Loucy (cell line): Measurements from ENCODE around the gene DIP2B.

Experiments
- EZH2phosphoT487 ChIP-seq: fragments of 200-600 bp; IDR thresholded peaks from 2 replicates; pipeline ENCODE4 v1.6.1; 2018; ENCODE audit warnings: antibody characterized with exemption, mild to moderate bottlenecking, moderate library complexity, borderline replicate concordance
- TF ChIP-seq, protein P1 (sequence below): fragments of 200-600 bp; sonication (generic); conservative IDR thresholded peaks from 2 replicates; pipeline ENCODE4 v1.5.1; 2014; ENCODE audit warnings: mild to moderate bottlenecking, antibody characterized with exemption, low read length

DNA sequence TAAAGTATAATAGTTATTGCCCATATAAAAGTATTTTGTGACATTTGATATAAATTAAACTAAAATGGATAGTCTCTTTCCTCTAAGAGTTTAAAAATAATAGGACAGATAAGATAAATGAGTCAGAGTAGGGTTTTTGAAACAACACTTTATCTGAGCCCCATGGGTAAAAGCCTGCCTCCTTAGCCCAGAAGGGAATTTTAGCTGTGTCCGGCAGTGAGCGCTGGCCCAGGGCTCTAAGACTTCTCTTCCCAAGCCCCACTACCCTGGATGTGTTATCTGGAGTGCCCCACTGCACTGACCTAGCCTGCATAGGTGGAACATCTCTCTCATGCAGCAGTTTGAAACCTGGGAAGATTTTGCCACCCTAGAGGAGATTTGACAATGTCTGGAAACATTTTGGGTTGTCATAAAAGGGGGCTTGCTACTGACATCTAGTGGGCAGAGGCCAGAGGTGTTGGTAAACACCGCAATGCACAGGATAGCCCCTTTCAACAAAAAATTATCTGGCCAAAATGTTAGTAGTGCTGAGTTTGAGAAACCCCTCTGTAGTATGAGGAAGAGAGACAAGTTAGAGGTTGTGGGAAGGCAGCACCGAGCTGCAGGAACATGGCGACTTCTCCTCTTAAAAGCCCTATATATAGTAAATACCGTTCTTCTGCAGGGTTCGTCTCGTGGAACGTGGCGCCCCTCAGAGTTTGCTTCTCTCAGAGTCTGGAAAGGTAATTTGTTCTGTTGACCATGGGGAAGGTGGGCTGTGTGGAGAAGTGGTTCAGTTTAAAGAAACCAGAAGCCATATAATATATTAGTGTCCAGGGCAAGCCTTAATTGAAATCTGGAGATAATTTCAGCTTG, 229.9 kb downstream of the DIP2B start:
- TF ChIP-seq, protein P1, sequence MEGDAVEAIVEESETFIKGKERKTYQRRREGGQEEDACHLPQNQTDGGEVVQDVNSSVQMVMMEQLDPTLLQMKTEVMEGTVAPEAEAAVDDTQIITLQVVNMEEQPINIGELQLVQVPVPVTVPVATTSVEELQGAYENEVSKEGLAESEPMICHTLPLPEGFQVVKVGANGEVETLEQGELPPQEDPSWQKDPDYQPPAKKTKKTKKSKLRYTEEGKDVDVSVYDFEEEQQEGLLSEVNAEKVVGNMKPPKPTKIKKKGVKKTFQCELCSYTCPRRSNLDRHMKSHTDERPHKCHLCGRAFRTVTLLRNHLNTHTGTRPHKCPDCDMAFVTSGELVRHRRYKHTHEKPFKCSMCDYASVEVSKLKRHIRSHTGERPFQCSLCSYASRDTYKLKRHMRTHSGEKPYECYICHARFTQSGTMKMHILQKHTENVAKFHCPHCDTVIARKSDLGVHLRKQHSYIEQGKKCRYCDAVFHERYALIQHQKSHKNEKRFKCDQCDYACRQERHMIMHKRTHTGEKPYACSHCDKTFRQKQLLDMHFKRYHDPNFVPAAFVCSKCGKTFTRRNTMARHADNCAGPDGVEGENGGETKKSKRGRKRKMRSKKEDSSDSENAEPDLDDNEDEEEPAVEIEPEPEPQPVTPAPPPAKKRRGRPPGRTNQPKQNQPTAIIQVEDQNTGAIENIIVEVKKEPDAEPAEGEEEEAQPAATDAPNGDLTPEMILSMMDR, result peak; percentile 80
- no peak for TF ChIP-seq EZH2phosphoT487
